Kasumi-1 (cell line): ENCODE measurements around the gene KRT74.

Experiments
- DNase-seq, 2 experiments: peaks; one replicate each; lab custom pipeline; 2025; lab: John Stamatoyannopoulos, UW

The KRT74 gene

GRCh38 chr12:52573306-52573705 is 337 bp downstream of the KRT74 start:
- no peak for DNase-seq

GRCh38 chr12:52570511-52570910 is 3.1 kb downstream of the KRT74 start:
- DNase-seq = no peak

GRCh38 chr12:52568111-52568510 is 5.5 kb downstream of the KRT74 start:
- DNase-seq = no peak

DNA sequence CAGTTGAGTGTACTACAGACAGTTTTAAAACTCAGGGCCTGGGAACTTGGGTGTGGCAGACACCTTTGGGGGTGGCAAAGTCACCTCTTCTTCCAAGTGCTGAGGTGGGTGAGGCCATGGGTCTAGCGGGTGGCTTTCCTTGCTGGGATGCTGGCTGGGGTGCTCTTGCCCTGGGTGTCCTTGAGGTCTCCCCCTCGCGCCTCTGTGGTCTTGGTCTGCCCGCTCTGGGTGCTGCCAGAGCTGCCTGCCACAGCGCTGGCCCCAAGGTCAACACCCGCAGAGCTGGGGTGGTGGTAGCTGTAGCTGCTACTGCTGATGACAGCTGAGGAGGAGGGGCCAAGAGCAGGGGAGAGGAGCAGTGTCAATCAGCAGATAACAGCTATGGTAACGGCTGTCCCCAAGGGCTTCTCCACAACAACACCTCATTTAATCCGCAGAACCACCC is 6.8 kb downstream of the KRT74 start:
- no peak for DNase-seq

- DNase-seq = no peak
These were observed 9.1 kb downstream of the KRT74 start for GRCh38 chr12:52564582-52564981.

GRCh38 chr12:52561880-52562449 is 11.7 kb downstream of the KRT74 start:
- DNase-seq = no peak

- DNase-seq = no peak
These were observed 13.7 kb downstream of the KRT74 start for GRCh38 chr12:52559979-52560378.

DNA sequence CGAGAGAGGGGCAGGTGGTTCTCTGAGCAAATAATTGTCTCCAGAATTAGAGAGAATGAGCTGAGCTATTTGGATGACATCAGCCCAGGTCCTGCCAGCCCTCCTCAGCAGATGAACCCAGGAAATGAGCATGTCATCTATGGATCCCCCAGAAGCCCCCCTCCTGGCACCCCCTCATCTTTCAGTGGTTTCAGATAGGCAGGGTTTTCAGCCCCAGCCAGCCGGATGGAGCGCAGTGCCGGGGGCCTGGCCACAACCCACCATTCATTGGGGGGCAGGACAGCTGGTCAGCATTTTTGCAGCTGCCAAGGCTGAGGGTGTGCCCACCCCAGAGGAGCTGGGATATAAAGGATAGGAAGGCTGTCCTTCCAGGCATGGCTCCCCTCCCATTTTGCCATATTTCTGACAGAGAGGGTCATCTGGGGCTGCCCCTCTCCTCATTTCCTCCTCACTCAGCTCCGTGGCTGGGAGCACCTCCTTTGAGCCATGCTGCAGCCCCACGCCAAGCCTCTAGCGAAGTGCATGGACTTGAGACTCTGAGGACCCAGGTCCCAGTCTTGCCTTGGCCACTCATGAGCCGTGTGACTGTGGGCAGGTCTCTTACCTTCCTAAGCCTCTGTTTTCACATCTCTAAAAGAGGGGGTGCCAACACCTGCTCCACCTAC is 14.7 kb downstream of the KRT74 start:
- no peak for DNase-seq

- no peak for DNase-seq
These were observed 16.2 kb downstream of the KRT74 start for GRCh38 chr12:52557476-52557875.

DNA sequence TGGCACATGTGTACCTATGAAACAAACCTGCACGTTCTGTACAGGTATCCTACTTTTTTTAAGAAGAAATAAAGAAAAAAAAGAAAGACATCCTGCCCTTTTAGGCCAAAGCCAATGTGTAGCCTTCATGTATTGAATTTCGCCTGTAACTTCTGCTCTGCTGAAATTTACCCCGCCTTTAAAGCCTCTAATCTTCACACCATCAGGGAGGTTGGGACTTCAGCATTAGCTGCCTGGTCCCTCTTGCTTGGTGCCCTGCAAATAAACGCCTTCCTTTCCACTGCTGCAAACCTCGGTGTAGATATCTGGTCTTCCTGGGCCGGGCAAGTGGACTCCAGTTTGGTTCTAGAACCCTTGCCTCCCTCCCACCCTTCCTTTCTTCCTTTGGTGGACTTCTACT is 18.1 kb downstream of the KRT74 start:
- no peak for DNase-seq

- DNase-seq = no peak
These were observed 20.9 kb downstream of the KRT74 start, which contains the start of gene KRT71 for GRCh38 chr12:52552681-52553195. TSS of gene KRT71 (minus strand) at chr12:52553145. CDS start at chr12:52553077, 68 bp downstream.

GRCh38 chr12:52552055-52552454 is 21.6 kb downstream of the KRT74 start:
- DNase-seq = no peak

- DNase-seq = no peak
These were observed 22.3 kb downstream of the KRT74 start for GRCh38 chr12:52551216-52551865.

DNA sequence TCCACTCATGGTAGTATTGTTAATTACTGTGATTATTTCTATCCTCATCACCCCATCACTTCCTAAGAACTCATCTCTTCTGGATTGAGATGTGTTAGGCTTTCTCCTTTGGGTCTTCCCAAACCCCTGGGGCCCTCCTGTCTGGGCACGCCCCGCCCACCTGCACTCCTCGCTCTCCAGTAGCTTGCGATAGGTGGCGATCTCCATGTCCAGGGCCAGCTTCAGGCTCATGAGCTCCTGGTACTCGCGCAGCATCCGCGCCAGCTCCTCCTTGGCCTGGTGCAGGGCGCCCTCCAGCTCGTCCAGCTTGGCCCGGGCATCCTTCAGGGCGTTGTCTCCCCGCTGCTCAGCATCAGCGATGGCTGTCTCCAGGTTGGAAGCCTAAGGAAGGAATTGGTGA is 27.5 kb downstream of the KRT74 start:
- DNase-seq = no peak

DNA sequence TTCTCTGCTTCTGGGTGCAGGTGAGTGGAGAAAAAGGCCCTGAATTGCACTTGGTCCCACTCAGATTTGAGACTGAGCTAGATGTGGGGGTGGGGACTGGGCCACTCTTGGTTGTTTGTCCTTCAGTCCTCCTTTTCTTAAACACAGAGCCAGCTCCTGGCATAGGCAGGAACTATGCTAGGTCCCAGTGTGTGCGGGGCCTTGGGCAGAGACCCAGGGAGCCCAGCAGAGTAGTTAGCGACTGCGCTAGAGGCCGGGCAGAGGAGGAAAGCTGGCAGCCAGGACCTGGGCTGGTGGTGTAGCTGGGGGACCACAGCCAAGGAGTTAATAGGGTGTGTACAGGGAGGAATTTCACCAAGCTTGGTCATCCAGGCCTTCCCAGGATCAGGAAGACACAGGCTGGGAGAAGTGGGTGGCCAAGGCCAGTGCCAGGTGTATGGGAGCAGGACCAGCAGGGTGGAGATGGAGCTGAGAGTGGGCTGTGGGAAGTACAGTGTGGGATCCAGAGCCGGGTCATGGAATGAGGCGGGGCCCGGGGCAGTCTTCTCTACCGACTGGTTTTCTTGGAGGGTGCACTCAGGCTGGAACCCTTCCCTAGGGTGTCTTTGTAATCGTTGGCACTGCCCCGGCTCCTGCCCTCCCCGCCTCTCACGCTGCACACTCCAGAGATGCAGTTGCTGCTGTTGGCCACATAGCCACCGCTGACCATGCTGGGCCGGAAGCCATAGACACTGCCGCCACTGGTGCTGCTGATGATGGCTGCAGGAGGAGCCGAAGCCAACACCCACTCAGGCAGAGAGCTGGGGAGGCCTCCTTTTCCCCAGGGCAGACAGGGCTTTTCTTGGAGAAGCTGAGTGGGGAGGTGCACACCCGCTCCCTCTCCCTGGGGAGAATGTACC is 29.4 kb downstream of the KRT74 start:
- no peak for DNase-seq

- no peak for DNase-seq
These were observed 30.8 kb downstream of the KRT74 start for GRCh38 chr12:52542785-52543318.

GRCh38 chr12:52542157-52542556 is 31.5 kb downstream of the KRT74 start:
- no peak for DNase-seq

DNA sequence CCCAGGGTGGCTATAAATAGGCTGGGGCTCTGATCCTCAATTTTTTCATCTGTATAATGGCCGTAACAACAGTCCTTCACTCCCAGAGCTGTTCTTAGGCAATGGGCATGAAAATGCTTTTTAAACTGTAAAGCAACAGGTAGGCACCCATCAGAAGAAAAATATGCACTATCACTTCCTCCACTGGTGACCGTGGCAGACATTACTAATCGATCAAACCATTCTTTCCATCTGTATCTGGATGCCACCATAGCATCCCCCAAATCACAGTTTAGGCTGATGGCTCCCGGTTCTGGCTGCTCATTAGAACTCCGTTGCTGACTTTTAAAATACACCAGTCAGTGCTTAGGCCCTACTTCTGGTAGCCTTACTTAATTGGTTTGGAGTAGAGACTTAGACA is 31.9 kb downstream of the KRT74 start:
- no peak for DNase-seq

- no peak for DNase-seq
These were observed 33.1 kb downstream of the KRT74 start for GRCh38 chr12:52540531-52540930.

DNA sequence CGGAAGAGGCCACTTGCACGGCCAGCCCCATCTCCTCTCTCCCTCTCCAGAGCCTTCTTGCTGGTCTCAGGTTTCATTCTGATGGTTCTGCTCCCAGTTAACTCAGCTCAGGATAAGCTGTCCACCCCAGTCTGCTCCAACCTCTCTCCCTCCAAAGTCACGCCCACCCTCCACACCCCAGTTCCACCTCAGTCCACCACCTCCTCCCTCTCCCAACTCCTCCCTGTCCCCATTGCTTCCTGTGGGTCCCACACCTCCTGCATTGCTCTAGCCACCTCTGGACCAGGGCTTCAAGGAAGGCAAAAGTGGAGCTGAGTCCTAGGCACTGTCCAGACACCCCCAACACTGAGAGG is 33.8 kb downstream of the KRT74 start:
- no peak for DNase-seq

DNA sequence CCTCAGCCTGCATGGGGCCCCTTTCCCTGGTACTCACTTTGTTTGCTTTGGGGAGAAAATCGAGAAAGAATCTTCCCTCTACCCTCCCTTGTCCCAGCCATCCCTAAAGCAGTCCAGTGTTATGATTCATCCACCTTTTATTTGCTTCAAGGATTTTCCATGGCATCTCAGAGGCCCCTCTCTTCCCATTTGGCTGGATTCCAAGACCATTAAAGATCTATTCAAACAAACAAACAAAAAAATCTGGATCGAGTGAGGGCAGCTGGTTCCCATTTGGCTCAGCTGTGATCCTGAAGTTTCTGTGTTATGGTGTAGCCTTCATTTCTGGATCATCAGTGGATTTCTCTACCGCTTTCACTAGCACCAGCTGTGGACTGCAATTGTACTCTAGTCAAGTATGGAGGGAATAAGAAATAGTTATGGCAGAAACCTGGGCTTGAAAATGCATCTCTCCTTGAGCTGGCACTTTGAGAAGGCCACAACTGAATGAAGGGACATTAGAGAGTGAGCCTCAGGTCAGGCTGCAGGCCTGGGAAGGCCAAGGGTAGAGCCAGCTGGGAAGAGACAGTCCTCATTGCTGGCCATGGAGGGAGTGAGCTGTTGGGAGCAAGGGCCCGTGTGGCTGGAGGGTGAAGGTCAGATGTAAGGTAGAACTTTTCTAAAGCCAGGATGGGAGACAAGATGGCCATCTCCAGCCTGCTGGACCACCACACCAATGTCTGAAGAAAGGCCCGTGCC is 34.4 kb downstream of the KRT74 start:
- DNase-seq = no peak
